OCI-LY1 (cell line): Measurements from ENCODE around the gene EMD.

ENCODE experiments used
- H2AFZ ChIP-seq: fragments of 200-600 bp; sonication (generic), shearing (Covaris generic); 2 replicates; pipeline ENCODE4 v1.6.0; 2014; ENCODE audit warnings: antibody characterized with exemption, mild to moderate bottlenecking, low read length
- H3F3A ChIP-seq: fragments of 200-600 bp; sonication (generic), shearing (Covaris generic); 2 replicates; pipeline ENCODE4 v1.6.0; 2014; ENCODE audit warnings: mild to moderate bottlenecking, antibody characterized with exemption, low read length, moderate library complexity; ENCODE audit not compliant: insufficient read depth
- H3K27ac ChIP-seq: fragments of 200-600 bp; sonication (generic); 2 replicates; pipeline ENCODE4 v1.5.1; 2014; ENCODE audit warnings: low read length, mixed run types, mild to moderate bottlenecking, low read depth; ENCODE audit not compliant: poor library complexity, severe bottlenecking
- H3K27me3 ChIP-seq: fragments of 200-600 bp; sonication (generic); 2 replicates; pipeline ENCODE4 v1.6.0; 2014; ENCODE audit warnings: antibody characterized with exemption, mild to moderate bottlenecking, low read length, moderate library complexity; ENCODE audit not compliant: insufficient read depth
- H3K36me3 ChIP-seq: fragments of 200-600 bp; sonication (generic); 2 replicates; pipeline ENCODE4 v1.6.1; 2014; ENCODE audit warnings: mild to moderate bottlenecking, antibody characterized with exemption, low read length, moderate library complexity, mixed read lengths; ENCODE audit not compliant: insufficient read depth
- H3K4me1 ChIP-seq: fragments of 200-600 bp; sonication (generic); 2 replicates; pipeline ENCODE4 v1.5.1; 2014; ENCODE audit warnings: mild to moderate bottlenecking, low read length, moderate library complexity; ENCODE audit not compliant: insufficient read depth, severe bottlenecking
- H3K4me2 ChIP-seq: fragments of 200-600 bp; sonication (generic), shearing (Covaris generic); 2 replicates; pipeline ENCODE4 v1.6.1; 2014; ENCODE audit warnings: low read length
- H3K4me3 ChIP-seq: fragments of 200-600 bp; sonication (generic); 2 replicates; pipeline ENCODE4 v1.5.1; 2014; ENCODE audit warnings: low read length, low read depth, mild to moderate bottlenecking, mixed read lengths; ENCODE audit not compliant: poor library complexity, severe bottlenecking
- H3K79me2 ChIP-seq: fragments of 200-600 bp; shearing (Covaris generic); 2 replicates; pipeline ENCODE4 v1.6.1; 2016; ENCODE audit warnings: mixed run types, low read length, mixed read lengths; ENCODE audit not compliant: insufficient read depth
- H3K9ac ChIP-seq: fragments of 200-600 bp; sonication (generic), shearing (Covaris generic); 2 replicates; pipeline ENCODE4 v1.6.1; 2014; ENCODE audit warnings: mild to moderate bottlenecking, low read length, mixed read lengths
- H3K9me2 ChIP-seq: fragments of 200-600 bp; sonication (generic), shearing (Covaris generic); 2 replicates; pipeline ENCODE4 v1.6.1; 2014; ENCODE audit warnings: low read depth, mild to moderate bottlenecking, low read length, mixed read lengths
- H3K9me3 ChIP-seq: fragments of 200-600 bp; shearing (Covaris generic); 2 replicates; pipeline ENCODE4 v1.6.1; 2014; ENCODE audit warnings: low read length, mixed read lengths
- H4K20me1 ChIP-seq: fragments of 200-600 bp; sonication (generic), shearing (Covaris generic); 2 replicates; pipeline ENCODE4 v1.6.0; 2016; ENCODE audit warnings: mild to moderate bottlenecking, low read length; ENCODE audit not compliant: insufficient read depth
- CTCF ChIP-seq: fragments of 200-600 bp; sonication (generic), shearing (Covaris generic); IDR thresholded peaks from 2 replicates; pipeline ENCODE4 v1.5.1; 2017; ENCODE audit warnings: mild to moderate bottlenecking, antibody characterized with exemption, low read length, moderate library complexity, mixed read lengths
- EZH2 ChIP-seq: fragments of 200-600 bp; sonication (generic), shearing (Covaris generic); IDR thresholded peaks from 2 replicates; pipeline ENCODE4 v1.8.0; 2017; ENCODE audit warnings: borderline replicate concordance, mixed run types, mild to moderate bottlenecking, antibody characterized with exemption, low read length, moderate library complexity, mixed read lengths

EMD gene

GRCh38 chrX:154378799-154379568 is at the start of gene EMD:
TSS of gene EMD (plus strand) at chrX:154379295. CDS start at chrX:154379485, 190 bp downstream.
- Histone ChIP-seq H3K9me2 (no peaks in the 10 kb centered on the region), H3K4me1 (peaks cover 29% of the 10 kb centered on the region), H3K27ac (peak within 1 kb of the TSS; percentile 61), H3K9ac (peak within 1 kb of the TSS; percentile 96), H3K27me3 (no peaks in the 10 kb centered on the region), H3K4me2 (peak within 1 kb of the TSS; percentile 84), H3K36me3 (peaks cover 8% of the 10 kb centered on the region), H3K4me3 (peak within 1 kb of the TSS; percentile 90), H3K9me3 (no peaks in the 10 kb centered on the region), H4K20me1 (no peaks in the 10 kb centered on the region), H2AFZ (no peak within 1 kb of the TSS), H3F3A (no peaks in the 10 kb centered on the region), H3K79me2 (no peaks in the 10 kb centered on the region; the same call in 1 of the 2 replicates)
- TF ChIP-seq EZH2 (no peak), CTCF (no peak)

- Histone ChIP-seq H3K27ac (no peak overlapping the region), H3F3A (no peaks in the 10 kb centered on the region), H3K27me3 (no peaks in the 10 kb centered on the region), H3K36me3 (no peaks in the 10 kb centered on the region), H3K9me3 (no peaks in the 10 kb centered on the region), H2AFZ (no peak overlapping the region), H4K20me1 (no peaks in the 10 kb centered on the region), H3K9ac (no peak overlapping the region), H3K9me2 (no peaks in the 10 kb centered on the region), H3K4me2 (no peak overlapping the region), H3K79me2 (no peaks in the 10 kb centered on the region), H3K4me1 (peaks cover 14% of the 10 kb centered on the region), H3K4me3 (no peak overlapping the region)
- no peak for TF ChIP-seq EZH2
- no peak for TF ChIP-seq CTCF
These were observed 46.5 kb upstream of the EMD start for GRCh38 chrX:154332561-154332960.

- Histone ChIP-seq H3K79me2 (no peaks in the 10 kb centered on the region), H3K9me3 (no peaks in the 10 kb centered on the region), H3K4me3 (no peak overlapping the region), H4K20me1 (no peaks in the 10 kb centered on the region), H3K27ac (no peak overlapping the region), H3K36me3 (no peaks in the 10 kb centered on the region), H3F3A (no peaks in the 10 kb centered on the region), H3K9ac (no peak overlapping the region), H3K27me3 (no peaks in the 10 kb centered on the region), H3K4me2 (no peak overlapping the region), H2AFZ (no peak overlapping the region), H3K4me1 (peaks cover 14% of the 10 kb centered on the region), H3K9me2 (no peaks in the 10 kb centered on the region)
- TF ChIP-seq EZH2 (no peak), CTCF (no peak)
These were observed 46.0 kb upstream of the EMD start for GRCh38 chrX:154333116-154333515.
